Stomach (tissue), 9 donors: ENCODE measurements around the gene TMEM52B. TPM values are rescaled to one million over a fixed set of nuclear protein-coding genes. Genes with fewer than 3 reads are reported as not detected.
"Not testable (repeated sequence)": the region's sequence is repeated elsewhere in the genome, so short reads cannot be mapped to it uniquely, and the experiment has no call there.

Experiments
- DNase-seq, 2 donors: peaks; one replicate each; pipeline versions ENCODE4 v3.0.0 to v3.0.0-alpha.2; 2013 to 2019
- H3K27ac ChIP-seq, 5 donors: fragments of 200-600 bp in 4 of 5; sonication (generic) in 4 of 5; one replicate each; pipeline ENCODE4 v1.5.1; 2013 to 2019; ENCODE audit warnings: mild to moderate bottlenecking in 1 of 5, moderate library complexity in 1 of 5
- H3K27me3 ChIP-seq, 3 donors: fragments of 200-600 bp; sonication (generic); one replicate each; pipeline ENCODE4 v1.5.1; 2017 to 2019; ENCODE audit warnings: mixed run types in 1 of 3
- H3K36me3 ChIP-seq, 4 donors: fragments of 200-600 bp; sonication (generic); 1 replicate in 3 of 4; 2 replicates in 1 of 4; pipeline ENCODE4 v1.5.1; 2016 to 2019
- H3K4me1 ChIP-seq, 4 donors: fragments of 200-600 bp; sonication (generic); one replicate each; pipeline ENCODE4 v1.5.1; 2016 to 2019
- H3K4me3 ChIP-seq, 4 donors: fragments of 200-600 bp; sonication (generic) in 3 of 4; one replicate each; pipeline ENCODE4 v1.5.1; 2016 to 2019; ENCODE audit warnings: mild to moderate bottlenecking in 1 of 4
- H3K9me3 ChIP-seq, 4 donors: fragments of 200-600 bp; sonication (generic); one replicate each; pipeline ENCODE4 v1.5.1; 2016 to 2019
- CTCF ChIP-seq, 7 experiments: fragments of 450-650 bp in 4 of 7; fragments of 200-600 bp in 3 of 7; sonication (generic) in 3 of 7; IDR thresholded peaks; one replicate each; pipeline ENCODE4 v1.5.1; 2016 to 2019; ENCODE audit warnings: antibody characterized with exemption in 7 of 7, control low read depth in 2 of 7, mild to moderate bottlenecking in 1 of 7
- EP300 ChIP-seq: sonication (generic); formaldehyde crosslinking; IDR thresholded peaks from one replicate; pipeline ENCODE4 v1.6.1; 2017; ENCODE audit warnings: antibody characterized with exemption
- POLR2A ChIP-seq, 4 donors: fragments of 450-650 bp; IDR thresholded peaks; one replicate each; pipeline ENCODE4 v1.6.1; 2016; ENCODE audit warnings: antibody characterized with exemption in 4 of 4, control low read depth in 2 of 4, mild to moderate bottlenecking in 1 of 4, moderate library complexity in 1 of 4
- POLR2AphosphoS5 ChIP-seq, 3 donors: sonication (generic); formaldehyde crosslinking; IDR thresholded peaks; one replicate each; pipeline ENCODE4 v1.6.1; 2016; ENCODE audit warnings: antibody characterized with exemption in 3 of 3
- WGBS, 5 donors: extraction: QIAGEN DNeasy Blood & Tissue Kit in 3 of 5; methylation state at CpG; one replicate each; pipeline versions ENCODE4 v1.1.5 to v1.1.7; 2013 to 2018; 5-methylcytosine and 5-hydroxymethylcytosine counted together
- intact Hi-C: fragments of 100-400 bp; cut with DNase I; formaldehyde crosslinking; loops from one replicate; pipeline ENCODE4 v1.15.1; 2023; ENCODE audit warnings: low total_unique reads
- polyA plus RNA-seq, 3 donors: library from polyadenylated mRNA; stranded (reverse); fragments of 200-250 nt; gene quantifications; one replicate each; pipeline ENCODE4 v1.2.3, GENCODE V29; 2013
- total RNA-seq, 5 donors: library from RNA; depleted of rRNA; stranded (reverse); fragments of >200 nt; gene quantifications; one replicate each; pipeline versions ENCODE4 v1.1.0 to v1.2.3, GENCODE V29; 2014 to 2016
- donor health status: healthy with polysubstance abuse.
- donor health status: Bipolar disorder and iron deficiency.
- donor health status: healthy.

TMEM52B gene
- total and polyA plus RNA-seq, 8 donors, result 0.14 to 1.4 (median 0.60) TPM; not detected in 4

- intact Hi-C loops, result no loop called here
- TF ChIP-seq EP300, result no peak
- no peak for DNase-seq
- H3K27ac ChIP-seq, result no peak overlapping the region
- WGBS, 5 donors, result 51 to 78% (median 61%) methylated on average over 5 of the region's 5 CpGs
- H3K4me3 ChIP-seq, result no peak overlapping the region
- no peaks in the 10 kb centered on the region for H3K9me3 ChIP-seq
- no peaks in the 10 kb centered on the region for H3K27me3 ChIP-seq
- H3K4me1 ChIP-seq, result peaks cover 0 to 12% (median 0%) of the 10 kb centered on the region in 4 donors
- H3K36me3 ChIP-seq, result no peaks in the 10 kb centered on the region
Measured at GRCh38 chr12:10179776-10180181, 947 bp downstream of the TMEM52B start.

DNA sequence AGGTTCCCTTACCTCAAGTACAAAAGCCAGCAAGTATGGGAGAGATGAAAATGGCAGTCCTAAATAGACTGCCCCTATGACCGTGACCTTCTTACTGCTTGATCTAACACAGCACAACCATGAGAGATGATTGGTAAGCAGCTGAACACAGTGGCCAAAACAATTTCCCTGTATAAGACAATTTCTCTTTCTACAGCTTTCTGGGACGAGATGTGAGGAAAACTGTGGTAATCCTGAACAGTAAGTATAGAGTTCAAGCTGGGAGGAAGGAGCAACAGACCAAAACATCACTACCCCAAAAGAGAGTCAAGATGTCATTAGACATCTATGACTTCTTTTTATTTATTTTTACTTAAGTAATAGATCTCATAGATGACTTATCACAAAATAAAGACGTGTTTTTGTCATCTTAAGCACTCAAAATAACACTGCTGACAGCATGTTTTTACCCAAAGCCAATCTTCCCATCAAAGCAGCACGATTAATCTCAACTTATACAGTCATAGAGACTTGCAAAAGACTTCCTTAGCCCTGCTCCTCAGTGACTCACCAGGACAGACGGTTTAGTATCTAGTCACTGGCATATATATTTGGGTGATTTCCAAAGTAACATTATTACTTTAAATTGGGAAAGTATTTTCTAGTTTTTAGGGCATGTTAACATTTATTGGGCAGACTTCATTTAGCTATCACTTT is 3.7 kb downstream of the TMEM52B start:
- Histone ChIP-seq H3K27me3 (peaks cover 0 to 8% (median 0%) of the 10 kb centered on the region in 3 donors), H3K4me1 (peaks cover 0 to 28% (median 0%) of the 10 kb centered on the region in 4 donors), H3K36me3 (no peaks in the 10 kb centered on the region), H3K9me3 (no peaks in the 10 kb centered on the region), H3K27ac (peak overlapping the region in 1 of 5 donors; percentile 22), H3K4me3 (no peak overlapping the region)
- TF ChIP-seq POLR2A (IDR thresholded peaks at IDR 0.05) (no peak), EP300 (no peak), CTCF (IDR thresholded peaks at IDR 0.05) (no peak), POLR2AphosphoS5 (IDR thresholded peaks at IDR 0.05) (no peak)
- DNase-seq, result no peak
- WGBS, 5 donors, result 41 to 47% (median 44%) methylated on average over 5 of the region's 5 CpGs
- intact Hi-C loops, result no loop called here

GRCh38 chr12:10184261-10184843 is 5.5 kb downstream of the TMEM52B start:
- intact Hi-C loops, result no loop called here
- peaks cover 0 to 28% (median 0%) of the 10 kb centered on the region in 4 donors for H3K4me1 ChIP-seq
- peak overlapping the region in 2 of 5 donors; percentile 35 to 60 for H3K27ac ChIP-seq
- no peak overlapping the region for H3K4me3 ChIP-seq
- peak in 1 of 2 donors; percentile 44 for DNase-seq
- H3K36me3 ChIP-seq, result no peaks in the 10 kb centered on the region
- no peaks in the 10 kb centered on the region for H3K9me3 ChIP-seq
- peaks cover 0 to 8% (median 0%) of the 10 kb centered on the region in 3 donors for H3K27me3 ChIP-seq
- TF ChIP-seq POLR2AphosphoS5 (IDR thresholded peaks at IDR 0.05), result no peak
- TF ChIP-seq CTCF (IDR thresholded peaks at IDR 0.05), result no peak
- no peak for TF ChIP-seq EP300
- TF ChIP-seq POLR2A (IDR thresholded peaks at IDR 0.05), result no peak
- 53 to 69% (median 62%) methylated on average over 7 of the region's 7 CpGs for WGBS, 5 donors

DNA sequence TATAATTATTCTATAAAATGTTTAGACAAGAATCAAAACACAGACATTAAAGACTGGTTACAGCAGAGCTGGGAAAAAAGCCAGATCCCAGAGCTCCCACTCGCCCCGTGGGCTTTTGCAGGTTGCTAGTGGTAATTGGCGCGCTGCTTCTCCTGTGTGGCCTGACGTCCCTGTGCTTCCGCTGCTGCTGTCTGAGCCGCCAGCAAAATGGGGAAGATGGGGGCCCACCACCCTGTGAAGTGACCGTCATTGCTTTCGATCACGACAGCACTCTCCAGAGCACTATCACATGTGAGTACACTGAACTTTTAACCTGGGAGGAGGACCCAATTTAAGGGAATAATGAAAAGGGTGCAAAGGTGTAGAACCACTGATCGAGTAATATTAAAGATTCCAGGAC is 7.5 kb downstream of the TMEM52B start:
- Histone ChIP-seq H3K9me3 (no peaks in the 10 kb centered on the region), H3K4me3 (no peak overlapping the region), H3K27me3 (peaks cover 0 to 8% (median 0%) of the 10 kb centered on the region in 3 donors), H3K36me3 (no peaks in the 10 kb centered on the region), H3K4me1 (peaks cover 0 to 35% (median 0%) of the 10 kb centered on the region in 4 donors), H3K27ac (peak overlapping the region in 2 of 5 donors; percentile 14 to 55)
- no peak for TF ChIP-seq CTCF (IDR thresholded peaks at IDR 0.05)
- no peak for TF ChIP-seq POLR2A (IDR thresholded peaks at IDR 0.05)
- no peak for TF ChIP-seq POLR2AphosphoS5 (IDR thresholded peaks at IDR 0.05)
- no peak for TF ChIP-seq EP300
- intact Hi-C loops, result no loop called here
- WGBS, 5 donors, result 49 to 71% (median 62%) methylated on average over 11 of the region's 11 CpGs
- peak; percentile 28 to 51 for DNase-seq

DNA sequence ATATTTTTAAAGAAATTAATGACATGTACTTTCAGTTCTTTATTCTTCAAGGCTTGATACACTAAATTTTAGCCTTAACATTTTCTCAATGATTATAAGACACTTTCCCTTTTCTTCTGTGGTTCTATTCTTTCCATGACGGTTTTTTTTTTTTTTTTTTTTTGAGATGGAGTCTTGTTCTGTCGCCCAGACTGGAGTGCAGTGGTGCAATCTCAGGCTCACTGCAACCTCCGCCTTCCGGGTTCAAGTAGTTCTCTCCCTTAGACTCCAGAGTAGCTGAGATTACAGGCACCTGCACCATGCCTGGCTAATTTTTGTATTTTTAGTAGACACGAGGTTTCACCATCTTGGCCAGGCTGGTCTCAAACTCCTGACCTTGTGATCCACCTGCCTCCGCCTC is 8.1 kb downstream of the TMEM52B start:
- H3K4me3 ChIP-seq, H3K27me3 ChIP-seq, H3K9me3 ChIP-seq, DNase-seq, H3K36me3 ChIP-seq, intact Hi-C loops: not testable (repeated sequence)
- Histone ChIP-seq H3K27ac (peak overlapping the region in 1 of 5 donors; percentile 55), H3K4me1 (peaks cover 0 to 35% (median 0%) of the 10 kb centered on the region in 4 donors)
- 71 to 86% (median 80%) methylated on average over 6 of the region's 6 CpGs for WGBS, 5 donors
